Measurements from ENCODE around the gene LRBA.

- no peak for TF ChIP-seq CTCF (IDR thresholded peaks at IDR 0.05)
- TF ChIP-seq POLR2AphosphoS5 (IDR thresholded peaks at IDR 0.05) = no peak
- TF ChIP-seq EP300 (IDR thresholded peaks at IDR 0.05) = no peak
- TF ChIP-seq POLR2A (IDR thresholded peaks at IDR 0.05; ENCODE audit: low read depth) = no peak
These were observed 578.3 kb downstream of the LRBA start for GRCh38 chr4:150436598-150437370.
